Umbilical cord (tissue), 2 donors: ENCODE results near the gene EPX. TPM values are rescaled to one million over a fixed set of nuclear protein-coding genes. Genes with fewer than 3 reads are reported as not detected.
A peak's percentile ranks its signal among the peaks of the same experiment; 100 is the strongest.

Experiments used
- DNase-seq: peaks from one replicate; pipeline ENCODE4 v3.0.0-alpha.2; 2015; ENCODE audit warnings: low spot score
- total RNA-seq: library from RNA; depleted of rRNA; stranded (reverse); fragments of >200 nt; gene quantifications from one replicate; pipeline ENCODE4 v1.2.3, GENCODE V29; 2014; ENCODE audit warnings: low replicate concordance; ENCODE audit not compliant: insufficient read depth

The EPX gene
- total RNA-seq, 1 donor from 2014 or later, result not detected

GRCh38 chr17:58184986-58185761 is 7.4 kb upstream of the EPX start:
- no peak for DNase-seq

GRCh38 chr17:58186591-58186990 is 5.9 kb upstream of the EPX start:
- DNase-seq, result no peak

- DNase-seq, result no peak
These were observed 5.5 kb upstream of the EPX start for GRCh38 chr17:58187063-58187462.

DNA sequence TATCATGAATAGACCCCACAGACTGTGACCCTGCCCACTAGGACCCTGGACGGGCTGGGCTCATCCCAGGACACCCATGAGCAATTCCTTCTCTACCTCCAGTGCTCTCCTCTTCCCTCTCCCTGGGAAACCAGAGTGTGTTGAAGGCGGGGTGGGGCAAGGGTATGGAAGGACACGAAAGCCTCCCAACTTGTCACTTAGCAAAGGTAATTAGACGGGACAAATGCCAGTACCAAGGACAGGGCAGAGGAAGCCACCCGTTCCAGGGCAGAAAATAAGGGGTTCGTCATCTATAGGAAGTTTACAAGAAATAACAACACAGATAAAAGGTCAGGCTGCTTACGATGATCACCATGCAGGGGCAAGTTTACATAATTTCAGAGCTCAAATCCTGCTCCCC is 4.9 kb upstream of the EPX start:
- no peak for DNase-seq

GRCh38 chr17:58189436-58190146 is 2.9 kb upstream of the EPX start:
- DNase-seq, result peak; percentile 30

- DNase-seq, result no peak
These were observed 1.2 kb upstream of the EPX start for GRCh38 chr17:58191241-58191896.

GRCh38 chr17:58193641-58194255 is 1.2 kb downstream of the EPX start:
- no peak for DNase-seq

DNA sequence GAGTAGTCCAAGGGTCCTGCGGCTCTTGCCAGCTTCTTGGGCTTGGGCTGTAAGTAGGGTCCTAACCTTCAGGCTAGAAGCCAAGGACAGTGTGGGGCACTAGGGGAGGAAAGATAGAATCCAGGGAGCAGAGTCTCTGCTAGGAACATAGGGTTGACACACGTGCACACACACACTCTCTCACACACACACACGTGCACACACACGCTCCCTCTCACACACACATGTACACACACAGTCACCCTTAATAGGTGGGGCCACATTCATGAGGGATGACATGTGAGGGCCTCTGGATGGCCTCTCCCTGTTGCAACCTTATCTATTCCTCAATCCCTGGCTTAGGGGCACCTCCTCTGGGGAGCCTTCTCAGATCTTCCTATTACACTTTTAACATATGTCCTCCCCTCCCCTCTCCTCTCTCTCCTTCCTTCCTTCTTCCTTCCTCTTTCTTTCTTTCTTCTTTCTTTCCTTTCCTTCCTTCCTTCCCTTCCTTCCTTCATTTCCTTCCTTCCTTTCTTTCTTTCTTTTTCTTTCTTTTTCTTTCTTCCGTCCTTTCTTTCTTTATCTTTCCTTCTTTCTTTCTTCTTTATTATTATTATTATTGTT is 3.1 kb downstream of the EPX start:
- DNase-seq, result no peak

GRCh38 chr17:58196610-58197009 is 4.1 kb downstream of the EPX start:
- no peak for DNase-seq

- DNase-seq, result peak; percentile 18
These were observed 7.6 kb downstream of the EPX start for GRCh38 chr17:58200024-58200633.

DNA sequence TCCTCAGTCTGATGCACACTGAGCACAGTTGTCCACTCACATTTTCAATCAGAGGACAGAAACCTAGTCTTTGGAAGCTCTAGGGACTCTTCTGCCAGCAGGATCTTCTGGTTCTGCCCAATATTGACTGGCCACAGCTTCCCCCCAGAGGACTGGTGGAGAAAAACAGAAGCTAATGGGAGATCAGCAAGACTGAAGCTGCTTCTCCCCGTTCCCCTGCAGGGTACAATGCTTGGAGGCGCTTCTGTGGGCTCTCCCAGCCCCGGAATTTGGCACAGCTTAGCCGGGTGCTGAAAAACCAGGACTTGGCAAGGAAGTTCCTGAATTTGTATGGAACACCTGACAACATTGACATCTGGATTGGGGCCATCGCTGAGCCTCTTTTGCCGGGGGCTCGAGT is 10.3 kb downstream of the EPX start:
- DNase-seq, result no peak

DNA sequence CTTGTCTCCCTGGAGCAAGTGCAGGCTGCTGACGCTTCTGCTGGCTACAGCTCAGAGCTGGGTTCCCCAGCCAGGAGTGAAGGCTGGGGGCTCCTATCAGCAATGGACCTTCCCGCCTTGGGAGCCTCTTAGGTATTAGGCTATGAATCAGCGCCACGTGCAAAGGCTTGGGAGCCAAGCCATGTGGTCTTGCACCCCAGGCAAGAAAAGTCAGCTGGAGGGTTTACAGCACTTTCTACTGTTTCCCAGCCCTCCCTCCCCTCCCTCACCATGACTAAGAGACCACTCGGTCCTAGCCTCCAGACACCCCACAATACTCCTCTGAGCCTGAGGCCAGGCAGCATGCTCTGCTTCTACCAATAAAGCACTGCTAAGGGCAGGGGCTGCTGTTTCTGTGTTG is 12.3 kb downstream of the EPX start:
- DNase-seq, result no peak

- no peak for DNase-seq
These were observed 13.4 kb downstream of the EPX start for GRCh38 chr17:58205936-58206335.

DNA sequence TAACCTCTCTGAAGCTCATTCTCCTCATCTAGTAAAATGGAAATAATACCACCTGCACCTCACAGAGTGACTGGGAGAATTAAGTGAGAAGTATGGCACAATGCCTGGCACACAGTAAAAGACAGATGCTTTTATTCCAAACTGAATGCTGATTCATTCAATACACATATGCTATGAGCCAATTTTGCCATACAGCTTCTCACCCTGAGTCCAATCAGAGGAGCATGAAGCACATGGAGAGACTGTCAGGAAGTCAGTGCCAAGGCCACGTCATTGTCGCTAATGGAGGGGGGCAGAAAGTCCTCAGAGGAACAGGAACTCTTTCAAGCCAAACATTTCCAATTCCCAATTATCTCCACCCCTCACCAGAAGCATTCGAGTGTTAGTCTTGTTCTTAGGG is 14.9 kb downstream of the EPX start:
- DNase-seq, result no peak

- DNase-seq, result no peak
These were observed 15.8 kb downstream of the EPX start for GRCh38 chr17:58208344-58208743.

- DNase-seq, result no peak
These were observed 18.4 kb downstream of the EPX start for GRCh38 chr17:58210922-58211321.

DNA sequence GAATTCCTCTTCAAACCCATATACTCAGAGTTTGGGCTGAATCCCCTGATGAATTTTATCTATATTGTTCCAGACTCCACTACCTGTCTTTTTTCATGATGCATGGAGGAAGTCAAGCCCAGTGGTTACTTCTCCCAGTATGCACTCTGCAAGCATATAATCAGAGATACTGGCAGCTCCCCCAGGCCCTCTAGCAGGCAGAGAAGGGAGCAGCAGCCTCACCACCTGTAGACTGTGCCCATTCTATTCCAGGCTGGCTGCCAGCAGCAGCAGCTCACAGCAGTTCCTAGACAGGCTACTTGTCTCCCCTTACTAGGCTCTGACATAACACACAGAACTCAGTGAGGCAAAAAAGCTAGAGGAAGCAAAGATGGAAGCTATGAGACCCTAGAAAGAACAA is 23.2 kb downstream of the EPX start:
- DNase-seq, result no peak

- no peak for DNase-seq
These were observed 25.2 kb downstream of the EPX start for GRCh38 chr17:58217766-58218165.

DNA sequence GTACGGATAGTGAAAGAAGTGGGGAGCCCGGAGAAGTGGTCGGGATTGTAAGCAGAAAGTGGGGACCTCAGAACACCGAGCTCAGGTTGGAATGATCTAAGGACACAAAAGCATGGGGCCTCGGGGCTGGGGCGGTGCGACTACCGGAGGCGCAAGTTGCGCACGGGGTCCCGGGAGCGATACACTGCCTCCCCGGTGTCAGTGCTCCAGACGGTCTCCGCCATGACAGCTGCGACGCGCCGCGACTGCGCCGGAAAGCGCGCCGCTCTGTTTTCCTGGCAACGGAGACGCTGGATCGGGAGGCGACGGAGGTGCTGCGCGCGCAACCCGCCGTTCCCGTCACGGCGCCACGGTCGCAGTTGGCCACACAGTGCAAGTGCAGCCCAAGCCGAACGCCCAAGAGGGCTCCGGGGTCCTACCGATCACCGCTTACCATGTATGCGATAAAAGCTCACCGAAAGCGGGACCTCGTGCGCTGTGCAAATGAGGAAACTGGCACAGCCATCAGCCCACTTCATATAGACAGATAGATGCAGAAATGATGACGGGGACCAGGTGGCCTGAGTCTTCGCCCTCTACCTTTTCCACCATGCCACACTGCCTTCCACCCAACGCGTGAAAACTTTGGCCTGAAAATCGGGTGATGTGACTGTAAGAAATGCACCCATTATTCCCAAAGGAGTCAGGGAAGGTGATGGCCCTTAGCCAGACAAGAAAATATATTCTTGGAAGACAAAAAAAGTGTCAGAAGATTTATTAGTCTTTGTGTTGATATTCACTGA is 26.7 kb downstream of the EPX start, which contains the start of gene MKS1:
Gene MKS1, minus strand, starts transcription at position 249 of the 782 bp plus-strand sequence. Its CDS starts 25 bp downstream, at position 224.
- DNase-seq, result peak; percentile 95

- DNase-seq, result no peak
These were observed 27.3 kb downstream of the EPX start for GRCh38 chr17:58219789-58220183.
